ENCODE data around the gene ARHGEF19. TPM values are rescaled to one million over a fixed set of nuclear protein-coding genes. Genes with fewer than 3 reads are reported as not detected.

ARHGEF19 gene
- total and polyA plus RNA-seq, 9 of the 15 experiments (the other 6 are each of a cell fraction or from before 2014, with no cell fraction given), result 0.73 to 21.0 (median 5.2) TPM

GRCh38 chr1:16175610-16176553 lies 36.6 kb downstream of the ARHGEF19 start (continued):
- TF ChIP-seq TRIM25 (IDR thresholded peaks at IDR 0.05; ENCODE audit: borderline replicate concordance) (0 out of 2 replicates have a peak, but pooled peaks have one; percentile 52), CTCFL (IDR thresholded peaks at IDR 0.05; ENCODE audit: borderline replicate concordance, insufficient read depth, low read depth, low read length, poor library complexity, severe bottlenecking) (no peak), ZNF23 (CRISPR knock-in tag; IDR thresholded peaks at IDR 0.05) (no peak), U2AF1 (optimal IDR thresholded peaks at IDR 0.05; ENCODE audit: low read depth, low read length) (no peak), THRAP3 (IDR thresholded peaks at IDR 0.05; ENCODE audit: borderline replicate concordance) (0 out of 2 replicates have a peak, but pooled peaks have one; percentile 58), GABPA (tag; conservative IDR thresholded peaks at IDR 0.05; ENCODE audit: low read depth) (no peak), MLLT1 (IDR thresholded peaks at IDR 0.05) (peak in 1 of 2 experiments; percentile 81; a peak in 2 of 4 replicates), POLR2B (IDR thresholded peaks at IDR 0.05; ENCODE audit: low read depth, partially characterized antibody) (no peak), SMAD4 (CRISPR knock-in tag; conservative IDR thresholded peaks at IDR 0.05) (peak; percentile 61; the same call in 1 of the 2 replicates), U2AF2 (optimal IDR thresholded peaks at IDR 0.05; ENCODE audit: low read depth, low read length) (no peak), TAF9B (IDR thresholded peaks at IDR 0.05; ENCODE audit: partially characterized antibody) (no peak), PRPF4 (IDR thresholded peaks at IDR 0.05; ENCODE audit: insufficient read depth, low read depth, low read length, poor library complexity, severe bottlenecking) (no peak), TFAP4 (CRISPR knock-in tag; IDR thresholded peaks at IDR 0.05; ENCODE audit: borderline replicate concordance) (peak; percentile 50; the same call in 1 of the 2 replicates), NCOR1 (IDR thresholded peaks at IDR 0.05) (no peak), GTF2B (IDR thresholded peaks at IDR 0.05; ENCODE audit: extremely low read depth, insufficient read length) (no peak), ASH1L (IDR thresholded peaks at IDR 0.05; ENCODE audit: borderline replicate concordance, low read depth, partially characterized antibody) (no peak), THAP7 (CRISPR knock-in tag; IDR thresholded peaks at IDR 0.05) (no peak), ZEB2 (IDR thresholded peaks at IDR 0.05) (no peak)

Measured in K562 (cell line).